GM12865 (cell line): ENCODE data around the gene OR10P1.

Experiments
- DNase-seq: peaks from one replicate; pipeline ENCODE4 v3.0.0; 2010; ENCODE audit warnings: low read depth
- H3K4me3 ChIP-seq: 2 replicates; pipeline ENCODE4 v1.5.1; 2011; ENCODE audit warnings: mild to moderate bottlenecking, low read depth, low read length, control low read depth
- CTCF ChIP-seq: IDR thresholded peaks from 2 replicates; pipeline ENCODE4 v1.5.1; 2011; ENCODE audit warnings: low read length, control low read depth, low read depth, inconsistent platforms; ENCODE audit not compliant: insufficient read depth; ENCODE audit errors: missing control alignments

OR10P1 gene

GRCh38 chr12:55675666-55676065 lies 39.0 kb downstream of the OR10P1 start:
- DNase-seq = no peak
- no peak for TF ChIP-seq CTCF

GRCh38 chr12:55676707-55677106 lies 40.0 kb downstream of the OR10P1 start:
- no peak for DNase-seq
- H3K4me3 ChIP-seq = no peak overlapping the region
- TF ChIP-seq CTCF = no peak

More at GRCh38 chr12:55675666-55676065, 39.0 kb downstream of the OR10P1 start:
- no peak overlapping the region for H3K4me3 ChIP-seq

- H3K4me3 ChIP-seq = no peak overlapping the region
- no peak for TF ChIP-seq CTCF
- no peak for DNase-seq
Observed at GRCh38 chr12:55679691-55680090, 43.0 kb downstream of the OR10P1 start.

GRCh38 chr12:55681142-55682077 lies 44.7 kb downstream of the OR10P1 start:
- H3K4me3 ChIP-seq = no peak overlapping the region
- TF ChIP-seq CTCF = no peak
- no peak for DNase-seq

GRCh38 chr12:55682087-55682796 lies 45.5 kb downstream of the OR10P1 start:
- no peak for TF ChIP-seq CTCF
- no peak for DNase-seq
- H3K4me3 ChIP-seq = no peak overlapping the region

GRCh38 chr12:55683676-55684075 lies 47.0 kb downstream of the OR10P1 start:
- no peak for DNase-seq
- H3K4me3 ChIP-seq = no peak overlapping the region
- no peak for TF ChIP-seq CTCF
